Activated naive CD8-positive, alpha-beta T cell treated with anti-CD3 and anti-CD28 coated beads for 36 hours (primary cell): Measurements from ENCODE around the gene ZNF311. TPM values are rescaled to one million over a fixed set of nuclear protein-coding genes. Genes with fewer than 3 reads are reported as not detected.
A peak's percentile ranks its signal among the peaks of the same experiment; 100 is the strongest.

Experiments
- DNase-seq: peaks from one replicate; pipeline ENCODE4 v3.0.0; 2021
- H3K27ac Mint-ChIP-seq: one replicate; pipeline ENCODE4 v1.8.0; 2022; ENCODE audit warnings: mild to moderate bottlenecking, moderate library complexity, mixed read lengths
- H3K27me3 Mint-ChIP-seq: one replicate; pipeline ENCODE4 v1.8.0; 2022; ENCODE audit warnings: mild to moderate bottlenecking, mixed read lengths
- H3K36me3 Mint-ChIP-seq: one replicate; pipeline ENCODE4 v1.8.0; 2021; ENCODE audit warnings: mild to moderate bottlenecking, mixed read lengths
- H3K4me1 Mint-ChIP-seq: one replicate; pipeline ENCODE4 v1.8.0; 2021; ENCODE audit warnings: mixed read lengths
- H3K4me3 Mint-ChIP-seq: one replicate; pipeline ENCODE4 v1.8.0; 2022; ENCODE audit warnings: mild to moderate bottlenecking, moderate library complexity, mixed read lengths
- H3K9me3 Mint-ChIP-seq: one replicate; pipeline ENCODE4 v1.8.0; 2022; ENCODE audit warnings: mixed read lengths
- total RNA-seq, 2 experiments: library from RNA; stranded (reverse); gene quantifications; one replicate each; pipeline ENCODE4 v1.2.3, GENCODE V29; 2021

Gene ZNF311
- 1 to 10 TPM; 1.0 TPM for total RNA-seq

DNA sequence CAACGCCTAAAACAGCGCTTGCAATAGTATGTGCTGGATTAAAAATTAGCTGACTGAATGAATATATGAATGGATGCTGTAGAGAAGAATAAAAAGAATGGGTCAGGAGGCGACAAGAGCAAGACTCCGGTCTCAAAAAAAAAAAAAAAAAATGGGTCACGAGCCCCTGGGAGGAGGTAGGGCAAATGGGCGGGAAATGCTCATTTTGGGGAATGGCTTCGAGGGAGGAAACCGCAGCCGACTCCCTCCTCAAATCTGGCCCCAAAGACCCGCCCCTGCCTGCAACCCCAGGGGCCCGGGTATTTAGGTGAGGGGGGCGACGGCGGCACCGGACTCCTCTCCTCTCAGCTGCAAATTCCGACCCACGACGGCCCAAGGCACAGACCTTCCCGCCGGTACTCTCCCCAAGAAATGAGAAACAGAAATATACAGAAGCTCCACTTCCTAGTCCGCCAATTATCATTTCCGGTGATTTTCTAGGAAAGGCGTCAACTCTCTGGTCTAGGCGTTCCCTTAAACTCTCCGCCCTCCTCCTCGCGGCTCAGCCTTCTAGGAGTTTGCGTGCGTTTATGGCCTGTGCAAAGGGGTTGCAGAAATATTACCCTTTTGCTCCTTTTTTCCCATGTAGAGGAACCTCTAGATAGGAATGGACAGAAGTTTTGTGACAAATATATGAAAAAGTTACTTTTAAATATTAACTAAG lies at the start of gene ZNF311:
Gene ZNF311 (minus strand): TSS at position 133 of the 703 bp plus-strand sequence. CDS start 1,361 bp downstream, outside the sequence.
- Mint-ChIP-seq H3K4me1 (peaks cover 14% of the 10 kb centered on the region), H3K27me3 (peaks cover 2% of the 10 kb centered on the region), H3K4me3 (peak within 1 kb of the TSS; percentile 83), H3K36me3 (peaks cover 8% of the 10 kb centered on the region), H3K9me3 (peaks cover 4% of the 10 kb centered on the region), H3K27ac (peak within 1 kb of the TSS; percentile 81)
- peak; percentile 46 for DNase-seq

DNA sequence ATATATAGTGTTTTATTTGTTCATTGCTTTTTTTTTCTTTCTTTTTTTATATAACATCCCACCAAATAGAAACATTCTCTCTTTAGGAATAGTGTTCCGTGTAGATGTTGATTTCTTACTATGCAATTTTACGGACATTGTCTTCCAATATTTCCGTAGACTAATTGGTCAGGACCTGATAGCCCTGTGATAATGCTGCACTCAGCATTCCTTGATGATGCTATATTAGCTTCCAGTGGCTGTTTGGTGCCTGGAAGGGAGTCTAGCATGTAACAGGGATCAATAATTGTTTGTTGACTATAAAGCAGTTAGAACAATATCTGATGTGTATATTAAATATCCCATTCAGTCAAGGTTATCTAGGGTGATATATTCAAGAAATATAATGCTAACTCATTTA lies 46.6 kb upstream of the ZNF311 start:
- Mint-ChIP-seq H3K4me3 (no peak overlapping the region), H3K36me3 (no peaks in the 10 kb centered on the region), H3K27ac (no peak overlapping the region), H3K27me3 (peaks cover 60% of the 10 kb centered on the region), H3K9me3 (no peaks in the 10 kb centered on the region), H3K4me1 (no peaks in the 10 kb centered on the region)
- DNase-seq = no peak

DNA sequence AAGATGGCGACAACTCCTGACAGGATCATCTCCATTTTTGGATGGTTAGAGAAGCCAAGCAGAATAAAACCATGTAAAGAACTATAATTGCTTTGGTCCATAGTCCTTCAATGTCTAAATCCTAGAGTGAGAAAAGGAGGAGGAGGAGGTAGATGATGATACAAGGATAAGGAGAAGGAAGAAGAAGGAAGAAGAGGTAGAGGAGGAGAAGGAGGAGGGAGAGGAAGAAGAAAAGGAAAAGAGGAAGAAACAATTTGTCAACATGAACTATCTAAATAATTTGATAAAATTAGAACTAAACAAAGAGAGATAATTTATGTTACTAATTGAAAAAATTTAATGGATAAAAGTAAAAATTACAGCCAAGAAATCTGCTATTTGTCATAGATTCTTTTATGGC lies 40.0 kb upstream of the ZNF311 start, which contains the start of gene OR2W1:
Gene OR2W1 (minus strand): TSS at position 101 of the 400 bp plus-strand sequence. CDS start 0 bp downstream, at position 101.
- H3K4me1 Mint-ChIP-seq = no peaks in the 10 kb centered on the region
- DNase-seq = no peak
- H3K27me3 Mint-ChIP-seq = peaks cover 60% of the 10 kb centered on the region
- no peak within 1 kb of the TSS for H3K4me3 Mint-ChIP-seq
- H3K9me3 Mint-ChIP-seq = peaks cover 3% of the 10 kb centered on the region
- H3K36me3 Mint-ChIP-seq = no peaks in the 10 kb centered on the region
- no peak within 1 kb of the TSS for H3K27ac Mint-ChIP-seq

DNA sequence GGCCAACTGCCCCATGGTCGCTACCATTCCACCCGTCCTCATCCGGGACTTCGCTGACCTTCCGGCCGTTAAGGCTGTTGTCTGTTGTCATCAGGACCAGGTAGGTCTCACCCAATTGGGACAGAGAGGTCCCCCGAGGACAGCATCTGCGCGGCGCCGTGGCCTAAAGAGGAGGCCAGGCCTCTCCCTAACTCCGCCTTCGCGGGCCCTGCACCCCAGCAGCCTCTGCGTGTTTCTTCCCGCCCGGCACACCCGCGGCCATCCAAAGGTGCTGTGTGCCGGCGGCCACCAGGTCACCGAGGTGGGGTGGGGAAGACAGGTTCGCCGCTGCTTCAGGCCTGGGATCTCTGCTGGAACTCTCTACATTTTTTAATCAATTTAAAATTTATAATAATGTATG lies 30.8 kb upstream of the ZNF311 start:
- no peak for DNase-seq
- Mint-ChIP-seq H3K27me3 (peaks cover 35% of the 10 kb centered on the region), H3K4me1 (no peaks in the 10 kb centered on the region), H3K27ac (no peak overlapping the region), H3K36me3 (no peaks in the 10 kb centered on the region), H3K4me3 (no peak overlapping the region), H3K9me3 (no peaks in the 10 kb centered on the region)

DNA sequence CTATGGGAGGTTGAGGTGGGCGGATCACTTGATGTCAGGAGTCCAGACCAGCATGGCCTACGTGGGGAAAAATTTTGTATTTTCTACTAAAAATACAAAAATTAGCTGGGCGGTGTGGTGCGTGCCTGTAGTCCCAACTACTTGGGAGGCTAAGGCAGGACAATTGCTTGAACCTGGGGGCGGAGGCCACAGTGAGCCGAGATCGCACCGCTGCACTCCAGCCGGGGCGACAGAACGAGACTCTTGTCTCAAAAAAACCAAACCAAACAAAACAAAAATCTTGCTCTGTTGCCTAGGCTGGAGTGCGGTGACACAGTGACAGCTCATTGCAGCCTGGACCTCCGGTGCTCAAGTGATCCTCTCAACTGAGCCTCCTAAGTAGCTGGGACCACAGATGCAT lies 23.7 kb upstream of the ZNF311 start:
- no peak for DNase-seq
- H3K27ac Mint-ChIP-seq = no peak overlapping the region
- H3K9me3 Mint-ChIP-seq = no peaks in the 10 kb centered on the region
- H3K4me3 Mint-ChIP-seq = no peak overlapping the region
- H3K36me3 Mint-ChIP-seq = no peaks in the 10 kb centered on the region
- peaks cover 63% of the 10 kb centered on the region for H3K27me3 Mint-ChIP-seq
- H3K4me1 Mint-ChIP-seq = no peaks in the 10 kb centered on the region

DNA sequence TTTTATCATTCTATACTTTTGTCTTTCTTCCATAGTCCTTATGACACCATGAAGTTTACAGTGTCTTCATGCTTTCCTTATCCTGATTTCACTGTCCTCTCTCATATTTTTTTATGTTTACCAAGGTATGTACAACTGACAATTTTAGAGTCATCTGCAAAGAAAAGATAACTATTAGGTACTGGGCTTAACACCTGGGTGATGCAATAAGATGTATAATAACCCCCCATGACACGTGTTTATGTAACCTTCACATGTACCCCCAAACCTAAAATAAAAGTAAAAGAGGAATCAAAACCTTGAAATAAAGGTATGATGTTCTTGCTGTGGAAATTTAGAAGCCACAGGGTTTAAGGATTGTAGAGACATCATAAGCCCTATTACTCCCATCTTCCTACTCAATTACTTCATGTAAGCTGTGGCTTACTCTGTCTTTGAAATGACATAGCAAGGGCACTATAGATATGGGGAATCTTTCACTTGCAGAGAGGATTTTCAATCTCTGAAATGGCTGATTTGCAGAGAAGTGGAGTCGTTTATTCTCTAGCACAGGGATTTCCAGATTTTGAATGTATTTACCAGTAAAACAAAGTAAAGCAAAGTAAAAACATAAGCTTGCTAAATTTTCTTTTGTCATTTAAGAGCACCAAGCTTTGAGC lies 20.9 kb upstream of the ZNF311 start:
- no peak overlapping the region for H3K27ac Mint-ChIP-seq
- H3K9me3 Mint-ChIP-seq = no peaks in the 10 kb centered on the region
- no peak for DNase-seq

DNA sequence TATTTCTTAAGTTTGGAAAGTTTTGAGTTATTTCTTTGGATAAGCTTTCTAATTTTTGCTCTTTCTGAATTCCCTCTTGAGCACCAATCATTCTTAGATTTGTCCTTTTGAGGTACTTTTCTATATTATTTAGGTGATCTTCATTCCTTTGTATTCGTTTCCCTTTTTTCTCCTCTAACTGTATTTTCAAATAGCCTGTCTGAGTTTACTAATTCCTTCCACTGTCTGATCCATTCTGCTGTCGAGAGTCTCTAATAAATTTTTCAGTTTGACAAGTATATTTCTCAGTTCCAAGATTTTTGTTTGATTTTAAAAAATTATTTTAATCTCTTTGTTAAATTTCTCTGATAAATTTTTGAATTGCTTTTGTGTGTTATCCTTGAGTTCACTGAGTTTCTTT lies 16.3 kb upstream of the ZNF311 start:
- DNase-seq = no peak
- Mint-ChIP-seq H3K4me1 (peaks cover 7% of the 10 kb centered on the region), H3K27me3 (peaks cover 46% of the 10 kb centered on the region), H3K27ac (no peak overlapping the region), H3K4me3 (no peak overlapping the region), H3K9me3 (no peaks in the 10 kb centered on the region), H3K36me3 (no peaks in the 10 kb centered on the region)

More for the DNA sequence above, 20.9 kb upstream of the ZNF311 start:
- Mint-ChIP-seq H3K36me3 (no peaks in the 10 kb centered on the region), H3K4me1 (no peaks in the 10 kb centered on the region), H3K27me3 (peaks cover 71% of the 10 kb centered on the region), H3K4me3 (no peak overlapping the region)

DNA sequence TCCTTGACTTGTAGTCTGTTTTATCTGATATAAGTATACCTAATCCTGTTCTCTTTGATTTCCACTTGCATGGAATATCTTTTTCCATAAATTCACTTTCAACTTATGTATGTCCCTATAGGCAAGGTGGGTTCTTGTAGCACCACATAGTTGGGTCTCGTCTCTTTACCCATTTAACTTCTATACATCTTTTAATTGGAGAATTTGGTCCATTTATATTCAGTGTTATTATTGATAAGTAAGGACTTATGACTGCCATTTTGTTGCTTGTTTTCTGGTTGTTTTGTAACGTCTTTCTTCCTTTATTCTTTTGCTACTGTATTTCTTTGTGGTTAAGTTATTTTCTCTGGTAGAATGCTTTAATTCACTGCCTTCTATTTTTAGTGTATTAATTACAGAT lies 14.5 kb upstream of the ZNF311 start:
- Mint-ChIP-seq H3K27me3 (peaks cover 40% of the 10 kb centered on the region), H3K36me3 (no peaks in the 10 kb centered on the region)

DNA sequence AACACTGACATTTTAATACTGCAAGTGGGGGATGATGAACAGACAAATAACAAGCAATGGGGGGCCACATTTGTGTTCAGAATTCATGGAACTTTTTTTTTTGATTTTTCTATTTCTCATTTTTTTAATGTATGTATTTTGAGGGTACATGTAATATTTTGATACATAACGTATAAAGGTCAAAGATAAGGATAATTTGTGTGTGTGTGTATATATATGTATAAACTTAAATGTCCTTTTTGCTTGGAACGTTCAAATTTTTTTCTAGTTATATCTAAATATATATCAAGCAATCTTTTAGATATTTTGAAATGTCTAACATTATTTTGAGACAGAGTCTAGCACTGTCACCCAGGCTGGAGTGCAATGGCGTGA lies 12.3 kb upstream of the ZNF311 start:
- H3K27ac Mint-ChIP-seq = no peak overlapping the region
- peaks cover 19% of the 10 kb centered on the region for H3K4me1 Mint-ChIP-seq

More for the DNA sequence above, 14.5 kb upstream of the ZNF311 start:
- H3K9me3 Mint-ChIP-seq = no peaks in the 10 kb centered on the region
- DNase-seq = no peak
- H3K4me3 Mint-ChIP-seq = no peak overlapping the region
- no peak overlapping the region for H3K27ac Mint-ChIP-seq
- peaks cover 14% of the 10 kb centered on the region for H3K4me1 Mint-ChIP-seq

DNA sequence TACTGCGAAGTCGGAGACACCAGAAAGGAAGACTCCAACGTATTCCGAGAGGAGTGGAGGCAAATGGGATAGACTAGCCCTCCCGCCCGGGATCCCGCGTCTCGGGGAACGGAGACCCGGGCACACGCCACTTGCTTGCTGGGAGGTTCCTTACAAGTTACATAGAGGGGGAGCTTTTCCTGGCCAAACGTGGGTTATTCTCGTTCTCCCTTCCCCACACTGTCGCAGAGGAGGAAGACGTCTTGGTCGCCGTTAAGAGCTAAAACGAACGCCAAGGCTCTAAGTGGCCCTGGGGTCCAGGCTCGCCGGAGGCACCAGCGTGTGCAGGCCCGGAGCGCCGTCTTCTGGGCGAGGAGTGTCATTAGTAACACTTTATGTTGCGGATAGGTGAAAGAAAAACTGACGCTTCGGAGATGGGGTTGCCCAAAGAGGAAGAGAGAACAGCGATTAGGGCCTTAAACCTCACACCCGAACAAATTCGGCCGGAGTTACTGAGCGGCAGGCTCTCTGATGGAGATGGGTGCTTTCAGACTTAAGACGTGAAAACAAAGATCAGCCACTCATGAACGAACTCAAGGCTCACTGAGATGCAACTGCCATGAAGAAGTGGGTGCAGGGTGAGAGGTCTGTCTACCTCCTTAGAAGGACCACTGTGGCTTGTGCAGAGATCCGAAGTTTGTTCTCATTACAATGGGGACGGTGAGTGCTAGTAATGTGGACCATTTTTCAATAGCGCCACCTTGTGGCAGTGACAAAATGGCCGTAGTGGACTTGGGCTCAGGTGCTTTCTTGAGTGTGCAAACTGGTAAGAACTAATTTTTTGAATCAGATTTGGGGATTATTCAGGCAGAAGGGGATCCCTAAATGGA lies 11.7 kb upstream of the ZNF311 start:
- H3K9me3 Mint-ChIP-seq = no peaks in the 10 kb centered on the region
- peak overlapping the region; percentile 86 for H3K27ac Mint-ChIP-seq
- H3K36me3 Mint-ChIP-seq = no peaks in the 10 kb centered on the region
- peaks cover 19% of the 10 kb centered on the region for H3K4me1 Mint-ChIP-seq
- peak overlapping the region; percentile 88 for H3K4me3 Mint-ChIP-seq
- peaks cover 36% of the 10 kb centered on the region for H3K27me3 Mint-ChIP-seq
- peak; percentile 82 for DNase-seq

More for the DNA sequence above, 12.3 kb upstream of the ZNF311 start:
- H3K27me3 Mint-ChIP-seq = peaks cover 42% of the 10 kb centered on the region
- no peak for DNase-seq
- no peaks in the 10 kb centered on the region for H3K9me3 Mint-ChIP-seq
- no peaks in the 10 kb centered on the region for H3K36me3 Mint-ChIP-seq
- peak overlapping the region; percentile 88 for H3K4me3 Mint-ChIP-seq

DNA sequence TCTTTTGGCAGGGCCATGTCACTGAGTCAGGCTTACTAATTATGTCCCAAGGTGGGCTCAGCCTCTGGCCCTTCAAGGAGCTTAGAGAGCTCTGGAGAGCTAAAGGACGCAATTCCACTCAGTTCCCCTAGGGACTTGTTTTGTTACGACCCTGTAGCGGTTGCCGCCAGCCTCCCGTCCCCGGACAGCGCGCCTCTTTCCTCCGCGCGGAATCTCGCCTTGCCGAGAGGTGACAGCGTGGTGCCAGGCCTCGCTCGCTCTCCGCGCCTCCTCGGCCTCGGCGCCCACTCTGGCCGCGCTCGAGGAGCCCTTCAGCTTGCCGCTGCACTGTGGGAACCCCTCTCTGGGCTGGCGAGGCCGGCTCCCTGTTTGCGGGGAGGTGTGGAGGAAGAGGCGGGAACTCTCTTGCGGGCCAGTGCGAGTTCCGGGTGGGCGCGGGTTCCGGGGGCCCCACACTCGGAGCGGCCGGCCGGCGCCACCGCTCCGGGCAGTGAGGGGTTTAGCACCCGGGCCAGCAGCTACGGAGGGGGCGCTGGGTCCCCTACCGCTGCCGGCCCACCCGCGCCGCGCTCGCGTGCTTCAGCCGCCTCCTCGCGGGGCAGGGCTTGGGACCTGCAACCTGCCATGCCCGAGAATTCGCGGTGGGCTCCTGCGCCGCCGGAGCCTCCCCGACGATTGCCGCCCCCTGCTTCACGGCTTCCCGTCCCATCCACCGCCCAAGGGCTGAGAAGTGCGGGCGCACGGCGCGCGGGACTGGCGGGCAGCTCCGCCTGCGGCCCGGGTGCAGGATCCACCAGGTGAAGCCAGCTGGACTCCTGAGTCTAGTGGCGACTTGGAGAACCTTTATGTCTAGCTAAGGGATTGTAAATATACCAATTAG lies 9.9 kb upstream of the ZNF311 start:
- no peak overlapping the region for H3K27ac Mint-ChIP-seq
- peaks cover 22% of the 10 kb centered on the region for H3K4me1 Mint-ChIP-seq
- H3K27me3 Mint-ChIP-seq = peaks cover 39% of the 10 kb centered on the region
- no peaks in the 10 kb centered on the region for H3K36me3 Mint-ChIP-seq
- H3K4me3 Mint-ChIP-seq = no peak overlapping the region
- no peaks in the 10 kb centered on the region for H3K9me3 Mint-ChIP-seq
- no peak for DNase-seq

DNA sequence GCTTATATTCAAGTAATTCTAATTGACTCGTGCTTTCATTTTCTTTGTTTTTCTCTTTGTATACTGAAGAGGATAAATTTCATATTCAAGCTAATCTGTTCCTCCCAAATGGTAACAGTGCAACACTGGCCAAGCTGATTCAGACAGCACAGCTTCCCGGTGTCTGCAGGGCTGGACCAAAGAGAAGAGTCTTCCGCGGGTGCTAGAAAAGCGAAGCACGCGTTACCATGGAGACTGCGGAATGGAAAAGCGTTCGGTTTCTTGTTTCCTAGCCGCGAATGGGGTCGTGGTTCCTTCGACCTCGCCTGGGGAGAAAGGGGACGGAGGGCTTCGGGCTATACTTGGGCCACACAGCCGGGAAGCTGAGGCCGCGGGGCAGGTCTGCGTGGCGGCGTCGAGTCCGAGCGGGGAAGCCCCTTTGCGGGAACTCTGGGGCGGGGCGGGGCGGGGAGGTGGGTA lies 6.2 kb upstream of the ZNF311 start:
- Mint-ChIP-seq H3K4me3 (peak overlapping the region; percentile 78), H3K27ac (peak overlapping the region; percentile 45), H3K9me3 (no peaks in the 10 kb centered on the region), H3K36me3 (no peaks in the 10 kb centered on the region), H3K4me1 (peaks cover 15% of the 10 kb centered on the region), H3K27me3 (peaks cover 27% of the 10 kb centered on the region)
- DNase-seq = peak; percentile 55

DNA sequence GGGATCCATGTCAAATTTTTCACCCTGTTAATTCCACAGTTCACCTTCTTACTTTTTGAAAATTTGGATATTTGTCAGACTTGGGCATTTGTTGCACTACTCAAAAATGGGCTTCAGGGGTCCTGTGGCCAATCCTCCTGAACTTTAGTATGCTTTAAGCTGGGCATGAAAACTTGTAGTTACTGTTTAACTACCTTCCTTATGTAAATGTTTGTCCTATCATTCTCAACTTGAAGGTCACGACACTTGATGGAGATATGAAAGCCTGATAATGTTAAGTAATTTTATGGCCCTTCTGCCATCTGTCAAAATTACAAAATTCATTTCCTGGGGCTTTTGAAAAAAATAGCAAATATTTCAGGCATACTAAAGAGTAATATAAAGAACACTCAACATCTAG lies 4.2 kb upstream of the ZNF311 start:
- H3K4me1 Mint-ChIP-seq = peaks cover 22% of the 10 kb centered on the region
- no peak overlapping the region for H3K4me3 Mint-ChIP-seq
- H3K27me3 Mint-ChIP-seq = peaks cover 19% of the 10 kb centered on the region
- no peak for DNase-seq
- H3K9me3 Mint-ChIP-seq = peaks cover 4% of the 10 kb centered on the region
- H3K36me3 Mint-ChIP-seq = peaks cover 7% of the 10 kb centered on the region
- H3K27ac Mint-ChIP-seq = no peak overlapping the region

DNA sequence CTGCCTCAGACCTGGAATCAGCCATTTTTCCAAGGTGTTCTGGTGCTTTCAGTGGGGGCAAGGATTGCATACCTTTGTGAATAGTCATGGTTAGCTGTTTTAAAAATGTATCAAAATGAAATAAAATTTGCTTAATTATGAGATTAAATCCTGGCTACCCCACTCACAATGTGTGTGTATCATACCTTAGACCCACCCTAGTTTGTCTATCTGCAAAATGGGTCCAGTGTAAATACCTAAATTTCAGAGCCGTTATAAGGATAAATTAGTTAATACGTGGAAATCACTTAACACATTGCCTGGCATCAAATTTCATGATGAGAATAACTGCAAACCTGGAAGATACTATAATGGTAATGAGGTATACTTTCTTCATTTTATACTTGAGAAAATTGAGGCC lies 3.0 kb upstream of the ZNF311 start:
- peaks cover 17% of the 10 kb centered on the region for H3K4me1 Mint-ChIP-seq
- H3K27ac Mint-ChIP-seq = no peak overlapping the region
- peaks cover 4% of the 10 kb centered on the region for H3K9me3 Mint-ChIP-seq
- H3K36me3 Mint-ChIP-seq = peaks cover 8% of the 10 kb centered on the region
- H3K27me3 Mint-ChIP-seq = peaks cover 8% of the 10 kb centered on the region
- DNase-seq = no peak
- no peak overlapping the region for H3K4me3 Mint-ChIP-seq
